IPS-11a (cell line): Measurements from ENCODE around the gene PDCD4.
"Not testable (repeated sequence)": the region's sequence is repeated elsewhere in the genome, so short reads cannot be mapped to it uniquely, and the experiment has no call there.

Source experiments
- H3K4me3 ChIP-seq: one replicate; pipeline ENCODE4 v1.5.1; 2013; ENCODE audit warnings: low read depth, low read length, control low read depth

PDCD4 gene

GRCh38 chr10:110860576-110861241 lies 11.0 kb upstream of the PDCD4 start:
- no peak overlapping the region for H3K4me3 ChIP-seq

GRCh38 chr10:110861476-110861875 lies 10.3 kb upstream of the PDCD4 start:
- H3K4me3 ChIP-seq, result no peak overlapping the region

- H3K4me3 ChIP-seq, result no peak overlapping the region
These were observed 9.6 kb upstream of the PDCD4 start for GRCh38 chr10:110861930-110862649.

GRCh38 chr10:110862961-110863360 lies 8.8 kb upstream of the PDCD4 start:
- no peak overlapping the region for H3K4me3 ChIP-seq

- H3K4me3 ChIP-seq, result no peak overlapping the region
These were observed 8.4 kb upstream of the PDCD4 start for GRCh38 chr10:110863361-110863760.

- H3K4me3 ChIP-seq, result no peak overlapping the region
These were observed 7.8 kb upstream of the PDCD4 start for GRCh38 chr10:110863956-110864355.

GRCh38 chr10:110864662-110865140 lies 7.0 kb upstream of the PDCD4 start:
- H3K4me3 ChIP-seq, result no peak overlapping the region

GRCh38 chr10:110865186-110865808 lies 6.4 kb upstream of the PDCD4 start:
- no peak overlapping the region for H3K4me3 ChIP-seq

- H3K4me3 ChIP-seq, result no peak overlapping the region
These were observed 5.8 kb upstream of the PDCD4 start for GRCh38 chr10:110865809-110866482.

GRCh38 chr10:110867011-110867806 lies 4.5 kb upstream of the PDCD4 start:
- H3K4me3 ChIP-seq, result not testable (repeated sequence)

GRCh38 chr10:110867807-110868465 lies 3.8 kb upstream of the PDCD4 start:
- no peak overlapping the region for H3K4me3 ChIP-seq

GRCh38 chr10:110868981-110869380 lies 2.7 kb upstream of the PDCD4 start:
- H3K4me3 ChIP-seq, result no peak overlapping the region

- no peak overlapping the region for H3K4me3 ChIP-seq
These were observed 868 bp upstream of the PDCD4 start for GRCh38 chr10:110870823-110871297.

- H3K4me3 ChIP-seq, result peak overlapping the region; percentile 59
These were observed 636 bp downstream of the PDCD4 start for GRCh38 chr10:110872145-110872983.

GRCh38 chr10:110872984-110873923 lies 1.5 kb downstream of the PDCD4 start:
- peak overlapping the region; percentile 59 for H3K4me3 ChIP-seq

- no peak overlapping the region for H3K4me3 ChIP-seq
These were observed 2.2 kb downstream of the PDCD4 start for GRCh38 chr10:110873951-110874350.

GRCh38 chr10:110876000-110876399 lies 4.3 kb downstream of the PDCD4 start:
- H3K4me3 ChIP-seq, result no peak overlapping the region

GRCh38 chr10:110876788-110877187 lies 5.1 kb downstream of the PDCD4 start:
- H3K4me3 ChIP-seq, result no peak overlapping the region
